ENCODE data around the gene TNFRSF18. TPM values are rescaled to one million over a fixed set of nuclear protein-coding genes. Genes with fewer than 3 reads are reported as not detected.

TNFRSF18 gene
- total and polyA plus RNA-seq, 2 experiments from 2014 or later, result 1.1 to 1.5 TPM

- TF ChIP-seq EZH2phosphoT487 (IDR thresholded peaks at IDR 0.05; ENCODE audit: unreplicated experiment) (no peak), REST (IDR thresholded peaks at IDR 0.05; ENCODE audit: unreplicated experiment) (no peak)
Measured at GRCh38 chr1:1222575-1223225, 16.3 kb upstream of the TNFRSF18 start (continued).

- H3K27me3 ChIP-seq (ENCODE audit: insufficient read depth), result no peaks in the 10 kb centered on the region
- no peak overlapping the region for H3K27ac ChIP-seq (ENCODE audit: low read depth)
- peaks cover 5% of the 10 kb centered on the region; the same call in 1 of the 2 replicates for H4K20me1 ChIP-seq (replicated peaks; ENCODE audit: insufficient read depth)
- Mint-ChIP-seq H3K36me3 (ENCODE audit: low read depth) (peaks cover 34% of the 10 kb centered on the region), H3K27me3 (ENCODE audit: insufficient read depth, low read depth, poor library complexity) (peaks cover 11% of the 10 kb centered on the region), H3K4me1 (no peaks in the 10 kb centered on the region), H3K4me3 (no peak overlapping the region), H3K27ac (no peak overlapping the region), H3K9me3 (no peaks in the 10 kb centered on the region; the same call in 2 of the 3 replicates)
- H3K4me3 ChIP-seq, result no peak overlapping the region
- H3K4me2 ChIP-seq, result no peak overlapping the region
- H3K9me2 ChIP-seq (ENCODE audit: insufficient read depth), result no peaks in the 10 kb centered on the region
- no peaks in the 10 kb centered on the region for H3K4me1 ChIP-seq (ENCODE audit: insufficient read depth)
- H3K79me2 ChIP-seq (replicated peaks; ENCODE audit: insufficient read depth), result no peaks in the 10 kb centered on the region
- no peak overlapping the region for H2AFZ ChIP-seq
- H3K36me3 ChIP-seq (ENCODE audit: insufficient read depth), result peaks cover 4% of the 10 kb centered on the region; the same call in 1 of the 2 replicates
- ATAC-seq, result no peak
- no peak for DNase-seq (ENCODE audit: low spot score)
- H3F3A ChIP-seq (replicated peaks; ENCODE audit: low read depth), result no peaks in the 10 kb centered on the region
- TF ChIP-seq POLR2AphosphoS5 (IDR thresholded peaks at IDR 0.05; ENCODE audit: low read depth), result no peak
Measured at GRCh38 chr1:1221887-1222574, 15.6 kb upstream of the TNFRSF18 start.

GRCh38 chr1:1220197-1220596 is 13.8 kb upstream of the TNFRSF18 start:
- Mint-ChIP-seq H3K4me1 (no peaks in the 10 kb centered on the region), H3K27me3 (ENCODE audit: insufficient read depth, low read depth, poor library complexity) (peaks cover 9% of the 10 kb centered on the region), H3K4me3 (no peak overlapping the region), H3K36me3 (ENCODE audit: low read depth) (peaks cover 34% of the 10 kb centered on the region), H3K27ac (no peak overlapping the region), H3K9me3 (no peaks in the 10 kb centered on the region)
- TF ChIP-seq CTCF (conservative IDR thresholded peaks at IDR 0.05; ENCODE audit: low read depth in 2 of 2) (no peak), STAT1 (IDR thresholded peaks at IDR 0.05; ENCODE audit: unreplicated experiment) (no peak), ZNF114 (CRISPR knock-in tag; IDR thresholded peaks at IDR 0.05) (no peak), NANOG (IDR thresholded peaks at IDR 0.05; ENCODE audit: borderline replicate concordance) (no peak), POLR2AphosphoS5 (IDR thresholded peaks at IDR 0.05; ENCODE audit: low read depth) (no peak), CREB1 (CRISPR knock-in tag; IDR thresholded peaks at IDR 0.05; ENCODE audit: low read depth) (no peak), REST (IDR thresholded peaks at IDR 0.05; ENCODE audit: unreplicated experiment) (no peak), EZH2phosphoT487 (IDR thresholded peaks at IDR 0.05; ENCODE audit: unreplicated experiment) (no peak), ZNF331 (CRISPR knock-in tag; IDR thresholded peaks at IDR 0.05; ENCODE audit: low read depth) (no peak)
- ATAC-seq, result no peak
- Histone ChIP-seq H3K79me2 (replicated peaks; ENCODE audit: insufficient read depth) (no peaks in the 10 kb centered on the region), H3K4me3 (no peak overlapping the region), H2AFZ (no peak overlapping the region), H3K27me3 (ENCODE audit: insufficient read depth) (no peaks in the 10 kb centered on the region), H3K4me2 (no peak overlapping the region), H4K20me1 (replicated peaks; ENCODE audit: insufficient read depth) (peaks cover 5% of the 10 kb centered on the region; the same call in 1 of the 2 replicates), H3K27ac (ENCODE audit: low read depth) (no peak overlapping the region), H3K36me3 (ENCODE audit: insufficient read depth) (peaks cover 7% of the 10 kb centered on the region; the same call in 1 of the 2 replicates), H3K9me2 (ENCODE audit: insufficient read depth) (no peaks in the 10 kb centered on the region), H3F3A (replicated peaks; ENCODE audit: low read depth) (no peaks in the 10 kb centered on the region), H3K4me1 (ENCODE audit: insufficient read depth) (no peaks in the 10 kb centered on the region)
- DNase-seq (ENCODE audit: low spot score), result no peak
